HG03060 (cell line): ENCODE results near the gene CSRNP3.

ENCODE experiments used
- ATAC-seq: cut with Tn5 transposase; IDR thresholded peaks from one replicate; pipeline ENCODE4 v1.9.1; 2021; ENCODE audit warnings: low read depth, moderate number of reproducible peaks; ENCODE audit not compliant: unreplicated experiment

CSRNP3 gene

GRCh38 chr2:165666605-165667004 lies 197.1 kb downstream of the CSRNP3 start:
- no peak for ATAC-seq

- no peak for ATAC-seq
Observed at GRCh38 chr2:165667375-165667774, 197.9 kb downstream of the CSRNP3 start.

- ATAC-seq: no peak
Observed at GRCh38 chr2:165674780-165675179, 205.3 kb downstream of the CSRNP3 start.

GRCh38 chr2:165675551-165675968 lies 206.1 kb downstream of the CSRNP3 start:
- ATAC-seq: no peak

GRCh38 chr2:165678882-165679281 lies 209.4 kb downstream of the CSRNP3 start:
- no peak for ATAC-seq

GRCh38 chr2:165679621-165680020 lies 210.1 kb downstream of the CSRNP3 start:
- no peak for ATAC-seq

GRCh38 chr2:165681841-165682240 lies 212.3 kb downstream of the CSRNP3 start:
- no peak for ATAC-seq

- ATAC-seq: no peak
Observed at GRCh38 chr2:165682546-165682945, 213.0 kb downstream of the CSRNP3 start.

- no peak for ATAC-seq
Observed at GRCh38 chr2:165686800-165687199, 217.3 kb downstream of the CSRNP3 start.

GRCh38 chr2:165687426-165688002 lies 218.0 kb downstream of the CSRNP3 start:
- ATAC-seq: no peak

- ATAC-seq: no peak
Observed at GRCh38 chr2:165691615-165692014, 222.1 kb downstream of the CSRNP3 start.

GRCh38 chr2:165692906-165693305 lies 223.4 kb downstream of the CSRNP3 start:
- no peak for ATAC-seq

- ATAC-seq: no peak
Observed at GRCh38 chr2:165693838-165694237, 224.3 kb downstream of the CSRNP3 start.

GRCh38 chr2:165697748-165698443 lies 228.4 kb downstream of the CSRNP3 start:
- no peak for ATAC-seq

- ATAC-seq: peak; percentile 72
Observed at GRCh38 chr2:165698444-165698884, 229.0 kb downstream of the CSRNP3 start.

GRCh38 chr2:165699946-165700345 lies 230.4 kb downstream of the CSRNP3 start:
- no peak for ATAC-seq

GRCh38 chr2:165700531-165700930 lies 231.0 kb downstream of the CSRNP3 start:
- no peak for ATAC-seq

GRCh38 chr2:165701147-165701546 lies 231.6 kb downstream of the CSRNP3 start:
- no peak for ATAC-seq

GRCh38 chr2:165706960-165707487 lies 237.5 kb downstream of the CSRNP3 start:
- ATAC-seq: no peak

- no peak for ATAC-seq
Observed at GRCh38 chr2:165716091-165716490, 246.6 kb downstream of the CSRNP3 start.

GRCh38 chr2:165718610-165719210 lies 249.2 kb downstream of the CSRNP3 start:
- no peak for ATAC-seq

GRCh38 chr2:165720511-165720910 lies 251.0 kb downstream of the CSRNP3 start:
- ATAC-seq: no peak
